HepG2 (cell line): ENCODE results near the gene FGD2. TPM values are rescaled to one million over a fixed set of nuclear protein-coding genes. Genes with fewer than 3 reads are reported as not detected.
A peak's percentile ranks its signal among the peaks of the same experiment; 100 is the strongest.

ENCODE experiments used
- FOSL2 ChIP-seq: sonication (generic); formaldehyde crosslinking; IDR thresholded peaks from 2 replicates; pipeline ENCODE4 v1.4.0; 2020; ENCODE audit warnings: missing genetic modification reagents
- IKZF1 ChIP-seq: fragments of 450-650 bp; IDR thresholded peaks from 2 replicates; pipeline ENCODE4 v1.7.1; 2016
- IRF1 ChIP-seq: sonication (generic); formaldehyde crosslinking; IDR thresholded peaks from 2 replicates; pipeline ENCODE4 v1.4.0; 2020; ENCODE audit warnings: low read depth, mild to moderate bottlenecking, missing genetic modification reagents
- IRX3 ChIP-seq: sonication (generic); formaldehyde crosslinking; IDR thresholded peaks from 2 replicates; pipeline ENCODE4 v1.8.1; 2023; ENCODE audit warnings: mild to moderate bottlenecking, low read depth, missing genetic modification reagents, borderline replicate concordance
- KDM1A ChIP-seq: IDR thresholded peaks from 2 replicates; pipeline ENCODE4 v1.6.1; 2016; ENCODE audit warnings: missing compliant biosample characterization
- KLF9 ChIP-seq: IDR thresholded peaks from 2 replicates; pipeline ENCODE4 v1.6.1; 2016; ENCODE audit warnings: low read depth
- MBD4 ChIP-seq: IDR thresholded peaks from 2 replicates; pipeline ENCODE4 v1.6.1; 2012; ENCODE audit warnings: low read length, inconsistent platforms, borderline replicate concordance
- NR2C2 ChIP-seq: sonication (generic); formaldehyde crosslinking; IDR thresholded peaks from 2 replicates; pipeline ENCODE4 v1.4.0; 2020; ENCODE audit warnings: missing genetic modification reagents, mild to moderate bottlenecking, moderate library complexity, borderline replicate concordance
- PRPF4 ChIP-seq: fragments of 200-400 bp; formaldehyde crosslinking; IDR thresholded peaks from 2 replicates; pipeline ENCODE4 v1.6.1; 2016; ENCODE audit warnings: low read length, low read depth; ENCODE audit not compliant: poor library complexity, severe bottlenecking
- RARA ChIP-seq: IDR thresholded peaks from 2 replicates; pipeline ENCODE4 v1.6.1; 2016; ENCODE audit warnings: missing genetic modification reagents, missing compliant biosample characterization
- RARG ChIP-seq: sonication (generic); formaldehyde crosslinking; IDR thresholded peaks from 2 replicates; pipeline ENCODE4 v1.4.0; 2020; ENCODE audit warnings: low read depth, mild to moderate bottlenecking, missing genetic modification reagents
- RCOR2 ChIP-seq: IDR thresholded peaks from 2 replicates; pipeline ENCODE4 v1.6.1; 2016; ENCODE audit warnings: missing biosample characterization, missing genetic modification reagents
- RFXAP ChIP-seq: sonication (generic); formaldehyde crosslinking; IDR thresholded peaks from 2 replicates; pipeline ENCODE4 v1.4.0; 2020; ENCODE audit warnings: missing genetic modification reagents, borderline replicate concordance
- SIX4 ChIP-seq: sonication (generic); formaldehyde crosslinking; IDR thresholded peaks from 2 replicates; pipeline ENCODE4 v1.4.0; 2020; ENCODE audit warnings: missing genetic modification reagents
- SRF ChIP-seq: IDR thresholded peaks from 2 replicates; pipeline ENCODE4 v1.6.1; 2011; ENCODE audit warnings: mild to moderate bottlenecking, low read depth, low read length, moderate library complexity
- SRSF1 ChIP-seq: fragments of 200-400 bp; formaldehyde crosslinking; optimal IDR thresholded peaks from 2 replicates; pipeline ENCODE3; 2017; ENCODE audit warnings: mild to moderate bottlenecking, low read depth, low read length, moderate library complexity
- TBX2 ChIP-seq: sonication (generic); formaldehyde crosslinking; IDR thresholded peaks from 2 replicates; pipeline ENCODE4 v1.5.0; 2020; ENCODE audit warnings: missing genetic modification reagents, mild to moderate bottlenecking, borderline replicate concordance
- TBX3 ChIP-seq: fragments of 450-650 bp; IDR thresholded peaks from 2 replicates; pipeline ENCODE4 v1.6.1; 2017; ENCODE audit warnings: antibody characterized with exemption, mild to moderate bottlenecking, inconsistent platforms, borderline replicate concordance
- ZBTB1 ChIP-seq: sonication (generic); formaldehyde crosslinking; IDR thresholded peaks from 2 replicates; pipeline ENCODE4 v1.4.0; 2020; ENCODE audit warnings: missing genetic modification reagents, borderline replicate concordance
- ZBTB7B ChIP-seq: sonication (generic); formaldehyde crosslinking; IDR thresholded peaks from 2 replicates; pipeline ENCODE4 v1.4.0; 2020; ENCODE audit warnings: missing genetic modification reagents
- ZFAT ChIP-seq: sonication (generic); formaldehyde crosslinking; conservative IDR thresholded peaks from 2 replicates; pipeline ENCODE4 v1.8.1; 2023; ENCODE audit warnings: missing genetic modification reagents, inconsistent platforms
- ZFP37 ChIP-seq: sonication (generic); formaldehyde crosslinking; IDR thresholded peaks from 2 replicates; pipeline ENCODE4 v1.4.0; 2020; ENCODE audit warnings: missing genetic modification reagents, borderline replicate concordance
- ZNF136 ChIP-seq: sonication (generic); formaldehyde crosslinking; IDR thresholded peaks from 2 replicates; pipeline ENCODE4 v1.8.1; 2022; ENCODE audit warnings: low read depth, mild to moderate bottlenecking, moderate library complexity, missing genetic modification reagents
- ZNF350 ChIP-seq: sonication (generic); formaldehyde crosslinking; IDR thresholded peaks from 2 replicates; pipeline ENCODE4 v1.4.0; 2020; ENCODE audit warnings: mild to moderate bottlenecking, low read depth, missing genetic modification reagents, borderline replicate concordance
- ZNF430 ChIP-seq: sonication (generic); formaldehyde crosslinking; IDR thresholded peaks from 2 replicates; pipeline ENCODE4 v1.9.0; 2021; ENCODE audit warnings: mild to moderate bottlenecking, missing genetic modification reagents
- ZNF484 ChIP-seq: sonication (generic); formaldehyde crosslinking; IDR thresholded peaks from 2 replicates; pipeline ENCODE4 v1.5.1; 2020; ENCODE audit warnings: mild to moderate bottlenecking, low read depth, missing genetic modification reagents, borderline replicate concordance
- ZNF510 ChIP-seq: sonication (generic); formaldehyde crosslinking; IDR thresholded peaks from 2 replicates; pipeline ENCODE4 v1.4.0; 2020; ENCODE audit warnings: low read depth, mild to moderate bottlenecking, missing genetic modification reagents
- ZNF530 ChIP-seq: sonication (generic); formaldehyde crosslinking; IDR thresholded peaks from 2 replicates; pipeline ENCODE4 v1.5.0; 2020; ENCODE audit warnings: low read depth, mild to moderate bottlenecking, missing genetic modification reagents
- ZNF564 ChIP-seq: sonication (generic); formaldehyde crosslinking; IDR thresholded peaks from 2 replicates; pipeline ENCODE4 v1.8.1; 2023; ENCODE audit warnings: mild to moderate bottlenecking, missing genetic modification reagents
- ZNF589 ChIP-seq: sonication (generic); formaldehyde crosslinking; conservative IDR thresholded peaks from 2 replicates; pipeline ENCODE4 v1.8.0; 2022; ENCODE audit warnings: mild to moderate bottlenecking, moderate library complexity, missing genetic modification reagents
- ZNF598 ChIP-seq: sonication (generic); formaldehyde crosslinking; IDR thresholded peaks from 2 replicates; pipeline ENCODE4 v1.5.1; 2020; ENCODE audit warnings: mild to moderate bottlenecking, missing genetic modification reagents, borderline replicate concordance
- ZNF614 ChIP-seq: IDR thresholded peaks from 2 replicates; pipeline ENCODE4 v1.6.1; 2018; ENCODE audit warnings: missing biosample characterization, missing genetic modification reagents, inconsistent platforms, borderline replicate concordance
- ZSCAN30 ChIP-seq: sonication (generic); formaldehyde crosslinking; IDR thresholded peaks from 2 replicates; pipeline ENCODE4 v1.5.0; 2020; ENCODE audit warnings: mild to moderate bottlenecking, missing genetic modification reagents
- ZSCAN31 ChIP-seq: sonication (generic); formaldehyde crosslinking; IDR thresholded peaks from 2 replicates; pipeline ENCODE4 v1.5.0; 2020; ENCODE audit warnings: low read depth, mild to moderate bottlenecking, missing genetic modification reagents
- polyA plus RNA-seq, 8 experiments: library from polyadenylated mRNA; depleted of rRNA in 3 of 8; stranded (reverse) in 7 of 8; unstranded in 1 of 8; fragments of >200 nt; fragmentation: Illumina TruSeq in 4 of 8; extraction: Trizol in 4 of 8; gene quantifications; 2 replicates each; pipeline versions ENCODE4 v1.2.1 to v1.2.3, GENCODE V29; 2011 to 2016; ENCODE audit warnings: low read depth in 4 of 8, missing spikeins in 1 of 8, mixed read lengths in 1 of 8; ENCODE audit not compliant: insufficient read depth in 1 of 8
- total RNA-seq, 5 experiments: library from RNA; depleted of rRNA; stranded (reverse); fragments of >200 nt; fragmentation: Illumina TruSeq; extraction: Trizol; gene quantifications; 2 replicates each; pipeline ENCODE4 v1.2.3, GENCODE V29; 2016; ENCODE audit warnings: low read depth in 1 of 5

Gene FGD2
- total and polyA plus RNA-seq, 2 of the 13 experiments (the other 11 are each of a cell fraction or from before 2014, with no cell fraction given), result not detected

GRCh38 chr6:37056439-37057127 lies 51.1 kb downstream of the FGD2 start (continued):
- TF ChIP-seq ZNF564 (CRISPR knock-in tag) (no peak), ZNF614 (CRISPR knock-in tag) (no peak), ZNF530 (CRISPR knock-in tag) (no peak), KDM1A (CRISPR knock-in tag) (peak; percentile 19; the same call in 1 of the 2 replicates), SIX4 (no peak), NR2C2 (no peak), ZFAT (CRISPR knock-in tag) (no peak), TBX3 (no peak), IRX3 (CRISPR knock-in tag) (no peak), FOSL2 (peak; percentile 86), IKZF1 (no peak), ZBTB1 (CRISPR knock-in tag) (no peak), RFXAP (CRISPR knock-in tag) (no peak), RCOR2 (CRISPR knock-in tag) (0 out of 2 replicates have a peak, but pooled peaks have one; percentile 6), IRF1 (CRISPR knock-in tag) (no peak), ZNF510 (CRISPR knock-in tag) (no peak), SRSF1 (no peak), ZNF598 (CRISPR knock-in tag) (no peak), ZFP37 (CRISPR knock-in tag) (no peak), KLF9 (no peak), ZNF136 (CRISPR knock-in tag) (no peak), SRF (no peak), RARA (CRISPR knock-in tag) (0 out of 2 replicates have a peak, but pooled peaks have one; percentile 47), ZSCAN30 (CRISPR knock-in tag) (no peak), ZNF430 (0 out of 2 replicates have a peak, but pooled peaks have one; percentile 3), ZNF350 (CRISPR knock-in tag) (no peak; the same call in 1 of the 2 replicates), TBX2 (CRISPR knock-in tag) (0 out of 2 replicates have a peak, but pooled peaks have one; percentile 26), ZBTB7B (no peak), ZNF589 (CRISPR knock-in tag) (no peak), MBD4 (no peak), ZNF484 (no peak), RARG (CRISPR knock-in tag) (no peak), PRPF4 (no peak), ZSCAN31 (CRISPR knock-in tag) (no peak)
